Stomach (tissue), 4 donors: Measurements from ENCODE around the gene TMEM250.

Experiments
- CTCF ChIP-seq, 7 experiments: fragments of 450-650 bp in 4 of 7; fragments of 200-600 bp in 3 of 7; sonication (generic) in 3 of 7; IDR thresholded peaks; one replicate each; pipeline ENCODE4 v1.5.1; 2016 to 2019; ENCODE audit warnings: antibody characterized with exemption in 7 of 7, control low read depth in 2 of 7, mild to moderate bottlenecking in 1 of 7
- EP300 ChIP-seq: sonication (generic); formaldehyde crosslinking; IDR thresholded peaks from one replicate; pipeline ENCODE4 v1.6.1; 2017; ENCODE audit warnings: antibody characterized with exemption
- POLR2AphosphoS5 ChIP-seq, 3 donors: sonication (generic); formaldehyde crosslinking; IDR thresholded peaks; one replicate each; pipeline ENCODE4 v1.6.1; 2016; ENCODE audit warnings: antibody characterized with exemption in 3 of 3

DNA sequence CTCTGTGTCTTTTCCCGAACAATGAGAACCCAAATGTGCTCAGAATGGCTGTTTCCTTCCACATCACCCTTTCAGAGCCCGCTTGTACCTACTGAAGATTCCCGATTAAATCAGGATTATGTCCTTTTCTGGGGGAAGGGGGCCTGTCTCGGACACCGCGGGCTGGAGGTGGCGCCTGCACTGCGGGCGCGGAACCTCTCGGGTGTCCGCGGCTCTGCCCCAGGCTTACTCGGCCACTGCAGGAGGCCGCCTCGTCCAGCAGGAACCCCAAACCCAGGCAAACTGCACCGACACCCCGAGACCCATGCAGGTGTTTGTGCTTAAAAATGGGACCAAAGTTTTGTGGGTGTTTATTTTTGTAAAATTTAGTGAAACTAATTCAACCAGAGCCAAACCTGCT is 8.6 kb upstream of the TMEM250 start:
- TF ChIP-seq CTCF (IDR thresholded peaks at IDR 0.05) (no peak), EP300 (no peak), POLR2AphosphoS5 (IDR thresholded peaks at IDR 0.05) (no peak)
